Fibroblast of skin of right quadriceps (primary cell): ENCODE data around the gene BTBD3.
A peak's percentile ranks its signal among the peaks of the same experiment; 100 is the strongest.

Source experiments
- DNase-seq: peaks from one replicate; pipeline ENCODE4 v3.0.0-alpha.2; 2013

The BTBD3 gene

GRCh38 chr20:11917663-11918062, at the start of gene BTBD3:
Gene BTBD3 (plus strand): TSS chr20:11917893. CDS start chr20:11918276, 383 bp downstream.
- peak; percentile 64 for DNase-seq

- DNase-seq, result no peak
Measured at GRCh38 chr20:11869641-11870040, 48.1 kb upstream of the BTBD3 start.

- no peak for DNase-seq
Measured at GRCh38 chr20:11870411-11870810, 47.3 kb upstream of the BTBD3 start.

GRCh38 chr20:11876555-11876954, 41.1 kb upstream of the BTBD3 start:
- no peak for DNase-seq

- DNase-seq, result no peak
Measured at GRCh38 chr20:11880680-11881079, 37.0 kb upstream of the BTBD3 start.

- DNase-seq, result no peak
Measured at GRCh38 chr20:11881449-11881848, 36.2 kb upstream of the BTBD3 start.

- DNase-seq, result no peak
Measured at GRCh38 chr20:11882651-11883050, 35.0 kb upstream of the BTBD3 start.

- DNase-seq, result no peak
Measured at GRCh38 chr20:11888648-11889047, 29.0 kb upstream of the BTBD3 start.

- peak; percentile 89 for DNase-seq
Measured at GRCh38 chr20:11890331-11891076, 27.2 kb upstream of the BTBD3 start.

- peak; percentile 45 for DNase-seq
Measured at GRCh38 chr20:11891077-11891775, 26.5 kb upstream of the BTBD3 start.

GRCh38 chr20:11891776-11892545, 25.7 kb upstream of the BTBD3 start:
- DNase-seq, result peak; percentile 76

GRCh38 chr20:11894062-11894461, 23.6 kb upstream of the BTBD3 start:
- DNase-seq, result no peak

GRCh38 chr20:11895861-11896387, 21.8 kb upstream of the BTBD3 start:
- no peak for DNase-seq

- peak; percentile 94 for DNase-seq
Measured at GRCh38 chr20:11901127-11901526, 16.6 kb upstream of the BTBD3 start.

- peak; percentile 94 for DNase-seq
Measured at GRCh38 chr20:11902285-11902697, 15.4 kb upstream of the BTBD3 start.

GRCh38 chr20:11905460-11906179, 12.1 kb upstream of the BTBD3 start:
- peak; percentile 62 for DNase-seq

- no peak for DNase-seq
Measured at GRCh38 chr20:11906626-11907480, 10.8 kb upstream of the BTBD3 start.

GRCh38 chr20:11907621-11908020, 10.1 kb upstream of the BTBD3 start:
- DNase-seq, result peak; percentile 17

GRCh38 chr20:11912013-11912658, 5.6 kb upstream of the BTBD3 start:
- DNase-seq, result no peak

- DNase-seq, result no peak
Measured at GRCh38 chr20:11912659-11913415, 4.9 kb upstream of the BTBD3 start.
